Pons (tissue), 1 donor: ENCODE data around the gene SPON2.

Experiments
- DNase-seq: peaks from one replicate; pipeline ENCODE4 v3.0.0-alpha.2; 2016; ENCODE audit warnings: low spot score

The SPON2 gene

DNA sequence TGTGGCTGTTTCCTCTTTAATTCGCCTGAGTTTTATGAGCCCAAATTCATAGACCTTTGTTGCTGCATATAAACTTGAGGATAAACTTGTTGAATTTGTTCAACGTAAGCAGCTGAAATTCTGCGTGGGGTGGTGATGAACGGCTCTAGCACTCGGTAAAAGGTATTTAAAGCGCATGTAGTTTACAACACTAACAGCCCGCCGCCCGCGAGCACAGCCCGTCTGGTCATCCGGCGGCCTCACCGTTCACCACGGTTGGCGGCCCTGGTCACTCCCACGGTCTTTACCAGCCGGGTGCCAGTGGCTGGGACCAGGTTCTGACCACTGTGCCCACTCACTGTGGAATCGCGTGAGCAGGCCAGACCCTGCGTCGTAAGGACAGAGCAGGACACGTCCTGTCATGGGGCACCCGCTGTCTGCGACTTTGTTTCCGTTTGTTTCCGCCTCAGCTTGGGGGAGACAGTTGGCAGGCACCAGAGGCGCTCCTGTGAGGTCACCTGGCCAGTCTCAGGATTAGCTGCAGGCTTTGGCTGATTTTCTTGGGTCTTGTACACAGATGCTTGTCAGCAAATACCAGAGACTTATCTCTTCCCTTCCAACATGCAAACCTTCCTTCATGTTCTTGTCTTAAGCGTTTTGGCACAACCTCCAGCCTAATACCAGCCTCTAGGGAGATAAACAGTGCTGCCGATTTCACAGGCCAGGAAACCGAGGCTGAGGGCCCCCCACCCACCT, 36.8 kb upstream of the SPON2 start:
- no peak for DNase-seq

DNA sequence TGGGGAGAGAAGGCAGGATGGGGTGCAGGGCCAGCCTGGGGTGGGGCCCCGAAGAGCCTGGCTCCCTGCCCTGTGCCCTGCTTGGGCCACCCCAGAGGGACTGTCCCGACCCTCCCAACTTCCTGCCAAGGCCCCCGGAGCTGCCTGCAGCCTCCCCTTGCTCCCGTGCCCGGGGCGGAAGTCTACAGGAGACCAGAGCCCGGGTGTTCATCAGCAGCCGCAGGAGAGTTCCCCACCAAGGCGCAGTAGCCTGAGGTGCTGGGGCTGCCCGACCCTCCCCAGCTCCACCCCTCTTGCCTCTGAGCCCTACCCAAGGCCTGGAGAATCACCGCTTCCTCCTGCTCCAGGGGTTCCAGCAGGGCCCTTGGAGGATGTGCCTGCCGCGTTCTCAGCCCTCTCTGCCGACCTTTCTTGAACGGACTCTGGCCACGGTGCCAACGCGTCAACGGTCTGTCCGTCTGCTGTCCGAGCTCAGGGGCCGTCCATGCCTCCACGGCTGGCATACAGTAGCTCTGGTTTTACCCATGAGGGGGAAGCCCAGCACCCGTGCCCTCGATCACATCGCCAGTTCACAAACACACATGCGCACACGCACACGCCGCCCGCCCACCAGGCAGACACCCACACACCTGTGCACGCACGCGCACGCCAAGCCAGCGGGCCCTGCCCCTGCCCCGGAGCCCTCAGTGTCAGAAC, 36.0 kb upstream of the SPON2 start:
- no peak for DNase-seq

DNA sequence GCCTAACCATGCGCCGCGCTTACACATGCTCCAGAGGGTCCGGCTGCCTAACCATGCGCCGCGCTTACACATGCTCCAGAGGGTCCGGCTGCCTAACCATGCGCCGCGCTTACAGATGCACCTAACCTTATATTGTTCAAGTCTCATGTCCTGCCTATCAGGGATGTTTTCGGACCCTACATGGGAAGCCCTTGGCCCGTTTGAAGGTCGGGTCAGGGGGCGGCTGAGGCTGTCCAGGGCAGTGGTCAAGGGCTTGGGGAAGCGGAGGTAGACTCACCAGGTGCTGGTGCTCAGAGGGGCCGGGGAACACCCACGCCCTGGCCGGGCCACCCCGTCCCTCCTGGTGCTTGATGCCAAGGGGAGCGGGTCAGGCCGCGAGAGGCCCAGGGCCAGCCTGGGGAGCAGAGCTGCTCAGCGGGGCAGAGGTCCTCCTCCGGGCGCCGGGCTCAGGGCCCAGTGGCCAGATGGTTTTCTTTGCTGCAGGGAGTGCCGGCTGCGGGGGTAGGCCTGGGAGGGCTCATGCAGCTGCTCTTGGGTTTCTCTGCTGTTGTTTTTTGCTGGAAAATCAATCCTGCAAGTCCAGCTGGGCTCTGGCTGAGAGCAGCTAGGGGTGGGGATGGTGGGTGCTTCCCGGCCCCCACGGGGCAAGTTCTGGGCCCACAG, 35.4 kb upstream of the SPON2 start:
- peak; percentile 67 for DNase-seq

DNA sequence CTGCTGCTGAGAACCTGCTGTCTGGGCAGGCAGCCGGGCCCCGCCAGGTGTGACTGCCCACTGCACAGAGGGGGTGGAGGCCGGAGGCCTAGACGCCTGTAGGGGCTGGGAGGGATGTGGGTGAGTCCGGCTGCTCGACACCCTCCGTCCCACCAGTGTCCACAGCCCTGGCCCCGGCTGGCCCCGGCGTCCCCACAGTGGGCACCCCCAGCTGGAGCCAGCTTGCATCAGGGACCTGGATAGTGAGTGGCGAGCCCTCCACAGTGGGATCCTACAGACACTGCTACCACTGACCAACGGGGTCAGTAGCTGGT, 34.7 kb upstream of the SPON2 start:
- no peak for DNase-seq

DNA sequence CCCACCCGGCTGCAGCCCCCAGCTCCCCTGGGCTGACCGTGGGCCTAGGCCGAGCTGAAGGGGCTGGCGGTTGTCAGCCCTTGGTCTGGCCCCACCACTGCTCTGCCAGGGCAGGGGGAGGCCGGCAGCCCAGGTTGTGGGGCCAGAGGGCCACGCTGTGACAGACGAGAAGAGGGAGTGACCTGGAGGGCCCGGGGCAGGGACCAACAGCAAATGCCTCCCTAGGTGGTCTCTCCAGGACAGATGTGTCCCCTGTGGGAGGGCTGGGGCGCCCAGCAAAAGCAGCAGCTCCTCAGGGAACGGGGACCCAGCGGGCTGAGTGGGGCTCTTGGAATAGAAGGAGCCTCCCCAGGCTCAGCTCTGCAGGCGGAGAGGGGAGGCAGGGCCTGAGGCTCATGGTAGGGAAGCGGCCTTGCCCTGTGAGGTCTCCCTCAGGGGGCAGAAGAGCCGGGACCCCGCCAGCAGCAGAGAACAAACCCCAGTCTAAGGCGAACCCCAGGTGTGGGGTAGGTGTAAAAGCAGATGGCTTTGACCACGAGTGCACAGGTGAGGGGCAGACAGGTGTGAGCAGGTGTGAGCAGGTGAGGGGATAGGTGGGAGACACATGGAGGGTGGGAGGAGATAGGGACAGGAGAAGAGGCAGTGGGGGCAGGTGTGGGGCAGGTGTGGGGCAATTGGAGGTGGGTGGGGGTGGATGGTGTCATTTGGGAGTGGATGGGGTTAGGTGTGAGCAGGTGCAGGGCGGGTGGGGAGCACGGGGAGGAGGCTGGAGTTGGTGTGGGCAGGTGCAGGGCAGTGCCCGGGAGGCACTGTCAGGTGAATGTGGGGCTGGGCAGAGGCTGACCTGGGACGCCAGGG, 34.1 kb upstream of the SPON2 start:
- DNase-seq, result no peak

DNA sequence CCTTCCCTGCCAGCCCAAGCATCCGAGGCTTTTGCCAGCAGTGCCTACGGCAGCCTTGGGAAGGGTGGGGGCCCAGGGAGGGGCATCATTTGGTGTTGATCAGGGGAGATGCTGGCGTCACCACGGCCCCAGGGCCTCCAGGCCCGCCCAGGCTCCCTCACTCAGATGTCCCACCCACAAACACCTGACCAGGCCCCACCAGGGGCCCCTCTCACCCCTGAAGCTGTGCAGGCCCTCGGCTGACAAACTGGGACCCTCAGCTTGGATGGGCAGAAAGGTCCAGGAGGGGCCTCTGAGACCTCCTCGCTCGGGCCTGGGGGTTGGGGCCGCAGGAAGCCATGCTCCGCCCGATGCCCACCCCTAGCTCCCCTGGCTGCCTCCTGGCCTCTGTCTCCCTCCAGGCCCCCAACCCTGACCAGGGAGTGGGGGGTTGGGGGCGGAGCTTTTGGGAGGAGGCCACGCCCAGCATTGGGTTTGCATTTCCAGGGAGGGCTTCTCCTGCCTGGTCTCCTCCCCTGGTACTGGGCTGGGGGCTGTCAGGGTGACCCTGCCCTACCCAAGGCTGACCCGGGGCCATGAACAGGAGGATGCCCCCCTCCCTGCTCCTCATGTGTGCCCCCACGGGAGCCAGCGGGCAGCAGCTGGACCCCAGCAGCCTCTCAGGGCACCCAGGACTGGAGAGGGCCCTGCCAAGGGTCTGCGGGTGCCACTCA, 33.4 kb upstream of the SPON2 start:
- DNase-seq, result no peak

DNA sequence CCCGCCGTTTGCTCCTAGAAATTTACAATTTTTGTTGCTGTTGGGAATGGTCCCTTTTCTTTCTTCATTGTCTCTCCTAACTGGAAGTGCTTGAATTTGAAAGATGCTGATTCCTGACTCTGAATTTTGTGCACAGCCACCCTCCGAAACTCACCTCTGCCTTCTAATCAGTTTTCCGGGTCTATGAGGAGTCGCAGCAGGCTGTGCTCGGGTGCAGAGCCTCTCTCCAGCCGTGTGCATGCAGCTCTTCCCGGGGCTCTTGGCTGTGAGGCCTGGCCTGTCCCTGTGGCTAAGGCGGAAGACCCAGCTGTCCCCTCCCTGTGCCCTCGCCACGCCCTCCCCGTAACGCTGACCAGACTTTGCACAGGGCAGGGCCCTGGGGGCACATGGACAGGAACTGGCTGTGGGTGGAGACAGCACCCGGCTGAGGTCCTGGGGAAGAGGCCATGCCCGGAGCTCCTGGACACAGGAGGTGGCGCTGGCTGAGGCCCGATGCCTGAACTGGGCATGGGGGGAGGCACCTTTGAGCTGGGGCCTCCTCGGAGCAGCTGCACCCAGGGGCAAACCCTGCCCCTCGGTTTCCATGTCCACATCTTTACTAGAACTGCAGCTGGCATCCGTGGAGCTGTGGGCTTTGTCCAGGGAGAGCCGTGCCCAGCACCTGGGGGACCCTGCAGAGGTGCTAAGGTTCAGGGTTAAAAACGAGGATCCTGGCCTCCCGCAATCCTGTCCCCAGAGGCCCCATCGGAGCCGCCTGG, 32.6 kb upstream of the SPON2 start:
- DNase-seq, result no peak

DNA sequence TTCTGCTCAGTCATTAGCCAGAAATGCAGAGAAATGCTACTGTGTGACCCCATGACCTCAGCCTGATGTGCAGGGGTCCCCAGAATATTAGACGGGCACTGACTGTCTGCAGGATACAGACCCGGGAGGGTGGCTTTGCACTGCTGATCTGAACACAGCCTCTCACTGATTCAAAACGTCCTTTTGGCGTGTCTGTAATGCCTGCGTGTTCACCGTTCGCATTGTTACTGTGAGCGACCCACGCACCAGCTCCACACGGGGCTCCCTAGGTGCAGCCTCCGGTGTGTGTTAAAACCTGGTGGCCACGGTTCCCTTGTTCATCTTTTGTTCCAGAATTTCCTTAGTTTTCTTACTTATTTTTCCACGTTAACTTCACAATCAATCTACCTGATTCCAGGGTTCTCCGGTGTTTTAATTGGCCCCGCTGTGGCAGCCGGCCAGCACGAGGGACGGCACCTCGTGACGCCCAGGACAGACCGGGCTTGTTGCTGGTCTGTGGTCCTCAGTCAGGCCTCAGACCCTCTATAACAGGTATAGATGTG, 32.0 kb upstream of the SPON2 start:
- DNase-seq, result no peak

DNA sequence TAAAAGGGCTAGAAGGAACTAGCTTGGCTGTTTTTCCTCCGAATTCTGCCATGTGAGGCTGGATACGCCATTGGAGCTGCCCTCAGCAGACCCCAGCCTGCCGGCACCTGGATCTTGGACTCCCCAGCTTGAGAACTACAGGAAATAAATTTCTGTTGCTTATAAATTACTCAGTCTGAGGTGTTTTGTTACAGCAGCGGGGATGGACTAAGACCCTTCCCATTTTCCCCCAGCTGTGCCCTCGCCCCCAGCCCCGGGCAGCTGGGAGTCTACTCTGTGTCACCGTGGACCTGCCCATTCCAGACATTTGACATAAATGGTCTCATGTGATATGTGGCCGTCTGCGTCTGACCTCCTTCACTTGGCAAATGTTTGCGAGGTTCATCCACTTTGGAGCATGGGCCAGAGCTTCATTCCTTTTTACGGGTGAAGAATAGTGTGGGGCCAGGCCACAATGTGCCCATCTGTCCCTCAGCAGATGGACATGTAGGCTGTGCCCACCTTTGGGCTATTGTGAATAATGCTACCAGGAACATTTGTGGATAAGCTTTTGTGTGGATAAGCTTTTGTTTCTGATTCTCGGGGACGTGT, 30.7 kb upstream of the SPON2 start:
- DNase-seq, result no peak

DNA sequence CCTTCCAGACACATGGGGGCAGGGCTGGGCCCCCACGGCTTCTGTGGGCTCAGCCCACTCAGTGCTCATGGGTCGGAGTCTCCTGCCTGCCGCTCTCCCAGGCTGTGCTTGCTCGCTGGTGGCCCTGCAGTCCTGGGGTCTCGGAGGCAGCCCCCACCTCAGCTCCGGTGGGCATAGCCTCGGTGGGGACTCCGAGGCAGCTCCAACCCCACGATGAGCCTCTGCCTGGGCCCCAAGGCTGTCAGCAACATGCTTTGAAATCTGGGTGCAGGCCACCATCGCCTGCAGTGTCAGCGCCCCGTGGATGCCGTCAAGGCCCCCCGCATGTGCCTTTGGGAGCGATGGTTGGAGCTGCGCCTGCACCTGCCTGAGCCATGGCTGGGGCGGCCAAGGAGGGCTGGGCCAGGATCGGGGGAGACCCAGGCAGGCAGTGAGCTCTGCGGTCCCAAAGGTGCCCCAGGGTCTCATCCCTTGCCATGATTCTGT, 30.2 kb upstream of the SPON2 start:
- no peak for DNase-seq

DNA sequence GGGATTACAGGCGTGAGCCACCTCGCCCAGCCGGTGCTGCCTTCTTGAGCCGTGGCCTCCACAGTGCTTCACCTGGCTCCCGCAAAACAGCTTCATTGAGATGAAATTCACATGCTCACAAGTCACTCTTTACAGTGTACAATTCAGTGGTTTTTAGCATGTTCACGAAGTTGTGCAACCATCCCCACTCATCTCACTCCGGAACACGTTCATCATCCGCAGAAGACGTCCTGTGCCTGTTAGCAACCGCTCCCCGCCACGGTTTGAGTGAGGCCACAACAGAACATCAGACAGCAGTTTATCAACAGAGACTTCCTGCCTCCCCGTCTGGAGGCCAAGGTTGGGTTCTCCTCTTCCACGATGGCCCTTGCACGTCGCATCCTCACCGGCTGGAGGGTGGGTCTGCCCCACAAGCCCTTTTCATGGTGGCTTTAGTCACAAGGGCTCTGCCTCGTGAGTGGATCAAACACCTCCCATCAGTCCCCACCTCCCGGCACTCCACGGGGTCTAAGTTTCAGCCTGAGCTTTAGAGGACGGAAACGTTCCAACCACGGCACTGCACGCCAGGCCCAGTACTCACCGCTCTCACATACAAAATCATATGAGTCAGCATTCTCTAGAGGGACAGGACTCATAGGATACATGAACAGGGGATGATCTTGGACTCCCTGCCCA, 29.6 kb upstream of the SPON2 start:
- DNase-seq, result no peak

DNA sequence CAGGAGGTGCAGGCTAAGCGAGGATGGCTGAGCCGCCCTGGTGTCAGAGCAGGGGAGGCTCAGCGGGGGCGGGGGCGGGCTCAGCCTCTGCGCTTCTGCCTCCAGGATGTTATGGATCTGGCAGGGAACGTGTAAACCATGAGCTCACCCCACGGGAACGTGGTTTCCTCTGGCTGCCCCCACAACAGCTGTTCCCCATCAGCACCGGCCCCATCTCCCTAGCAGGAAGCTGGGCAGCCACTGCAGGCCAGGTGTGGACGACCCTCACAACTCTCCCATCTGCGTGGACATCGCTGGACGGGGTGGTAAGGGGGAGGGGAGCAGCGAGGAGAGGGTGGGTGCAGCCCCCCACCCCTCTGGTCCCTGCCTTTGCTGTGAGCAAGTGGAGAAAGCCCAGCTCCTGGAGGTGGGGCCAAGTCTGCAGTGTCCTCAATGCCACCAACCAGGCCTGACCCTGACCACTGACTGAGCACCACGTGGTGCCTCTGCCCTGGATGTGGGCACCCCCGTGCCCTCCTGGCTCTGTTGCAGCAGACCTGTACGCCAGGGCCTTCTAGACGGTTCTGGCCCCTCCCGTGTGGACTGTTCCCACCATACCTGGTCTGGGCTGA, 28.1 kb upstream of the SPON2 start:
- DNase-seq, result no peak

DNA sequence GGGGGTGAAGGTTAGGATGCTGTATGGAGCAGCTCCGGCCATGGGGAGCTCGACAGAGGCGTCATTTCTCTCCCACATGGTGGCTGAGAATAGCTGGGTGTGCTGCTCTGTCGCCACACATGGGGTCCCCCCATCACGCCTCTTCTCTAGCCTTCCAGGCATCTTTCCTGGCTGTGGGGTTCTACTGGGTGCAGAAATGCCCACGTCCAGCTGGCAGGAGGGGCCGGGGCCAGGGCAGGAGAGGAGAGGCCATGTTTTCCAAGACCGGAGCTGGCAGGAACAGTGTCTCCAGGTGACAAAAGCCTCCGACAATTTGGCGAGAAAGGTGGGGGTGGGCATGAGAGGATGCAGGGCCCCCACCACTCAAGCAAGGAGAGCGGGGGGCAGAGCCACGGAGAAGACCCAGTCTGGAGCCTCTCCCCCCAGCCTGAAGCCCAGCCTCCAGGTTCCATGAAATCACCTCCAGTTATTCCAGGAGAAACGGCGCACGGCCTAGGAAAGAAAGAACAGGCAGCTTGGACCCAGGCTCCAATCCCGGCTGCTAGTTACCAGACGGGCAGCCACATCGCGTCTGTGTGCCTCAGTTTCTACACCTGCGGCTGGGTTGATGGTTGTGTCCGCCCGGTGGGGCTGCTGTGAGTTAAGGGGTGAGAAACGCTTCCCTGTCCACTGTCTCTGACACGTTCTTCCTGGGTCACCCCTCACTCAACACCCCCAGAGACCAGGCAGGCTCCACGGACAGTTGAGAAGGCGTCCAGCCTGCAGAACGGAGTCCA, 27.4 kb upstream of the SPON2 start:
- no peak for DNase-seq

DNA sequence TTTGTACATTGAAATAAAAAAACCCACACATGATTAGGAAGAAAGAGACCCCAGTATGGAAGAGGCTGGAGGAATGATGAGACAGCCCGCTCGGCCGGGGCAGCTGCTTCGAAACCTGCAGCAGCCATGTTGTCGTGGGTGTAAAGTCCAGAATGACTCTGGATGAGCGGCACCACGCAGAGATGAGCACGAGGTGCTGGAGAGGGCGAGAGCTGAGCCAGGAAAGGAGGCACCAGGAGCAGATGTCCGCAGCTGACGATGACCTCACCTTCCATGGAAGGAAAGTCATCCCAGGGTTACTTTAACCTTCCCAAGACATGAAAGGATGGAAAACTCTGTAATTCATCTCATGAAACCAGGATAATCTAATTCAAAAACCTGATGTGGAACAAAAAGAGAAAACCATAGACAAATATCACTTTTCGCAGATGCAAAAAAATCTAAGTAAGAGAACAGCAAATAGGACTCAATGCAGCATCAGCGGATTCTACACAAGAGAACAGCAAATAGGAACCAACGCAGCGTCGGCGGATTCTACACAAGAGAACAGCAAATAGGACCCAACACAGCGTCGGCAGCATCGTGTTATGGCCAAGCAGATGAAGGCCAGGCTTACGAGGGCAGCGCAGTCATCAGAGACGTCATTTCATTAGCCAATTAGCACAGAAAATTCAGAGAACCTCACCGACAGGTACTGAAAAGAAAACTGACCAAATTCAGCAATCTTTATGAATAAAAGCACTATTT, 25.9 kb upstream of the SPON2 start:
- DNase-seq, result no peak

DNA sequence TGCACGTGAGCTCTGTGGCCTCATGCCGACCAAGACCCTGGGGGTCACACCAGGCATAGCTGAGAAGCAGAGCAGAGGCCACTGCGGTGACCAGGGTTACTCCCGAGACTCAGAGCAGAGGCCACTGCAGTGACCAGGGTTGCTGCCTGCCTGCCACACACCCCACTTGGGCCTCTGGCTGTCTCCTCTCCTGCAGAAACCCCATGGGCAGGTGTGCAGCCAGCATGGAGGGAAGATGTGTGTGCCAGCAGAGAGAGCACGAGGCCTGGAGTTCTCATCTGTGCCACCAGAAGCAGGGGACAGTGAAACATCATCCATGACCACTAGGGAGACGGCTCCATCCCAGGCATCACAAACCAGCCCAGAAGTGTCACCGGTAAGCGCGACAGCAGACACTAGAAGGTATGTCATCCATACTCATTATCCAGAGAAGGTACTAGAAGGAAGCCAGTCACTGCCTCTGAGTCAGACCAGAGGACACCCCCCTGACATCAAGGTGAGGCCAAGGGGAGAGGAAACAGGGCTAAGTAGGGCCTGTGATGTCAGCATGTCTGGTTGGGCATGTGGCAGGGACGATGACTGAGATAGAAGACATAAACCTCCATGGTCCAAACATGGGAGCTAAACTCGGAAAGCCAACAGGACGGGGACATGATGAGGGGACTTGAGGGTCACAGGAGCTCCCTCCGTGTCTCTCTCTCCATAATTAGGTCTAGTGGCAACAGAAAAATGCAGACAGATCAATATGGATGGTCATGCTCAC, 24.2 kb upstream of the SPON2 start:
- DNase-seq, result no peak

DNA sequence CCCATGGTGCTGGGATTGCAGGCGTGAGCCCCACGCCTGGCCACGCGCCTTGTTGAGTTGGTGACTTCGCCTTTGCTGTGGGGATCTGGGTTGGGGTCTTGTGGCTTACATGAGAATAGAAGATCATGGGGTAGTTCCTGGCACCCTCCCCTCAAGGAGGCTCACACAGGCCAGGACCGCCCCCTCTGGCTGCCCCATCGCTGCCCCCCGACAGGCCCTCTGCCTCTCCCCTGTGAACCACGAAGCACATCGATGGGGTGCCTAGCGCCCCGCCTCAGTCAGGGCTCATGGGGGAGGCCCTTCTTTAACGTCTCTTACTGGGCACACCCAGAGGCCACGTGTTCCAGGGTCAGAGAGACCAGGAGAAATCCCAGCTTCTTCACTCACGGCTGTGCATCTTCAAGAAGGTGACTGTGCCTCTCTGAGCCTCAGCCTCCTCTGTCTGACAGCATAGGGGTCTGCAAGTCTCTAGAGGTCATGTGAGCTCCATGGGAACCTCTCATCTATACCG, 23.6 kb upstream of the SPON2 start:
- no peak for DNase-seq
